Measurements from ENCODE around the gene FUT6.

DNA sequence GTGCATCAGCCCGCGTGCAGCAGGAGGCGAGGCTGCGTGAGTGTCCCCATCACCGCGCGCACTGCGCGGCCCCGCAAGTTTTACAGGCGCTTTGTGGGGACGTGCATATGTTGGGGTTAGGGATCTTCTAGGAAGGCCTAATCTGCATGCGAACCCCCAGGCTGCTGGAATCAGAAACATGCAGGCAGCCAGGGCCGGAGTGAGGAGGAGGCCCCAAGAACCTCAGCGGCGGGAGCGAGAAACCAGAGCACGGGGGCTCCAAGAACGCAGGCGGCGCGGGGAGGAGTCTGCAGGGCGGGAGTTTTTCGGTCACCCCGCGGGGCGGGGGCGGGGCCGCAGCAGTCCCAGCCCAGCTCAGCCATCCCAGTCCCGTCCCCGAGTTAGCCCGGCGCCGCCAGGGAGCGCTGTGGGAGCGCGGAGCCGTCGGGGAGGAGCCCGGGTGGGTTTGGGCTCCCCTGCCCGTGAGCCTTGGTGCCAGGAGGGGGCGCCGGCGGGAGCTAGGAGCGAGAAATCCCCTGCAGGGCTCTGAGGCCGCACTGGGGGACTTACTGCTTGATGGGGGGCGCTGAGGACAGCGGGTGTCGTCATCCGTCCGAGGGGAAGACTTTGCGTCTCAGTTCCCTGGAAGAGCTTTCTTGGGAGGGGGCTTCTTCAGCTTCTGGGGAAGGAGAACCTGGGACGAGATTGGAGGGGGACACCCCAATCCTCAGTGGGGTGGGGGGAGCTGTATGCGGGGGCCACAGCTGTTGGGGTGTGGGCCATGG lies 35.6 kb downstream of the FUT6 start:
- TF ChIP-seq CTCF (IDR thresholded peaks at IDR 0.05) (peak; percentile 55 to 96 (median 90)), POLR2AphosphoS5 (IDR thresholded peaks at IDR 0.05) (peak; percentile 52), POLR2A (IDR thresholded peaks at IDR 0.05) (no peak)
